ENCODE measurements around the gene SNAPC2.

The SNAPC2 gene

DNA sequence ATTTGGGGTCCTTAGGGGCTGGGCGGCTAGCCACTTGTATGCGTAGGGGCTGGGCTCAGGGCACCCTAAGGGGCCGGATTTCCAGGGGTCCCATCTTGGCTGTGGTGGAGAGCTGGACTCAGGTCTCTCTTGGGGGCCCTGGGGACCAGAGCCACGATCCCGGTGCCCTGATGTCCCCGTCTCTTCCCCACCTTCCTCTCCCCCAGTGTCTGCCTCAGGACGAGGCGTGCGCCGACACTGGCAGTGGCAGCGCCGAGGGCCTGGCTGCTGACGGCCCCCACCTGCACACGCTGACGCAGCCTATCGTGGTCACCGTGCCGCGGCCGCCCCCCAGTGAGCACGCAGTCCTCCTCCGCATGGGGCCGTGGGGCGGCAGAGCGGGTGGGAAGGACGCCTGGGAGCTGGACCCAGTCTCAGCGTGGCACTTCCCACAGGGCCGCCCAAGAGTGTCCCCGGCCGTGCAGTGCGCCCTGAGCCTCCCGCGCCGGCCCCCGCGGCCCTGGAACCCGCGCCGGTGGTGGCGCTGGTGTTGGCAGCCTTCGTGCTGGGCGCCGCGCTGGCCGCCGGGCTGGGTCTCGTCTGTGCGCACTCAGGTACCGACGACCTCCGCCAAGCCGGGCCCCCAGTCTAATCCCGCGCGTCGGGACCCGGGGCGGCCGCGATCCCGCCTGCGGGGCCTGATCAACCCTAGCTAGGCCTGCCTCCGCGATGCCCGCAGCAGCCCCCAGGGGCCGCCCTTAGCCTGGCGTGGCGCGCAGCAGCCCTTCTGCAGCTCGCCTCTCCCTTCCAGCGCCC lies 2.7 kb upstream of the SNAPC2 start:
- TF ChIP-seq FOXP2 (optimal IDR thresholded peaks at IDR 0.05; ENCODE audit: borderline replicate concordance, extremely low read depth, extremely low read length, insufficient read depth) = no peak
- no peak for TF ChIP-seq POLR2AphosphoS5 (IDR thresholded peaks at IDR 0.05; ENCODE audit: low read depth, low read length)
- no peak for TF ChIP-seq TAF1 (IDR thresholded peaks at IDR 0.05; ENCODE audit: borderline replicate concordance, insufficient read depth, low read length)
- TF ChIP-seq SIN3A (IDR thresholded peaks at IDR 0.05; ENCODE audit: borderline replicate concordance, insufficient read depth, low read length) = no peak

DNA sequence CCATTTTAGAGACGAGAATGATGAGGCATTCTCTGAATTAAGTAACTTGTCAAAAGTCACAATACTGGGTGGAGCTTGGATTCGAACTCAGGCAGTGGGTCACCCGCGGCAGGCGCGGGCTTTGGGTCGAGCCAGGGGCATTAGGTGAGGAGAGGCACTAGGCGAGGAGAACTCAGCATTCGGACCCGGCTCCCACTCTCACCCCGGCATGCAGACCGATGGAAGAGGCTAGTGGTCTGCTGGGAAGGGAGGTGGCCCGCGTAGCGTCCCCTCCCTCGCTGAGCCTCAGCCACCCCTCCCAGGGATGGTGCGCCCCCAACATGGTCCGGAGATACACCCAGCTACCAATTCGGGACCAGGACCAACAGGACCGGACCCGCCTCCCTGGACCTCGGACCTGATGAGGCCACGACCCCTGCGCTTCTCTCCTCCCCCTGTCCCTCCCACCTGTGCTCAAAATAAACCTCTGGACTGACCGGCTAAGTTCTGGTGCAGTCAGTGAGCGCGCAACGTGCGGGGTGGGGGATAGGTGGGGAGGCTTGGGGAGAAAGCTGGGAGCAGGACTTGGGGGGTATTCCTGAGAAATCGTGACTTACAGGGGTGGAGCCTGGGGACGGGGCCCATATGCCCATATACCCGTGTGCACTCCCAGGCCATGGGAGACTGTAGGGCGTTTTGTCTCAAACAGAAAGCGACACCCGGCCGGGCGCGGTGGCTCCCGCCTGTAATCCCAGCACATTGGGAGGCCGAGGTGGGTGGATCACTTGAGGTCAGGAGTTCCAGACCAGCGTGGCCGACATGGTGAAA lies 1.3 kb upstream of the SNAPC2 start:
- TF ChIP-seq POLR2AphosphoS5 (IDR thresholded peaks at IDR 0.05; ENCODE audit: low read depth, low read length) = peak; percentile 34; the same call in 1 of the 2 replicates
- TF ChIP-seq, protein P1, sequence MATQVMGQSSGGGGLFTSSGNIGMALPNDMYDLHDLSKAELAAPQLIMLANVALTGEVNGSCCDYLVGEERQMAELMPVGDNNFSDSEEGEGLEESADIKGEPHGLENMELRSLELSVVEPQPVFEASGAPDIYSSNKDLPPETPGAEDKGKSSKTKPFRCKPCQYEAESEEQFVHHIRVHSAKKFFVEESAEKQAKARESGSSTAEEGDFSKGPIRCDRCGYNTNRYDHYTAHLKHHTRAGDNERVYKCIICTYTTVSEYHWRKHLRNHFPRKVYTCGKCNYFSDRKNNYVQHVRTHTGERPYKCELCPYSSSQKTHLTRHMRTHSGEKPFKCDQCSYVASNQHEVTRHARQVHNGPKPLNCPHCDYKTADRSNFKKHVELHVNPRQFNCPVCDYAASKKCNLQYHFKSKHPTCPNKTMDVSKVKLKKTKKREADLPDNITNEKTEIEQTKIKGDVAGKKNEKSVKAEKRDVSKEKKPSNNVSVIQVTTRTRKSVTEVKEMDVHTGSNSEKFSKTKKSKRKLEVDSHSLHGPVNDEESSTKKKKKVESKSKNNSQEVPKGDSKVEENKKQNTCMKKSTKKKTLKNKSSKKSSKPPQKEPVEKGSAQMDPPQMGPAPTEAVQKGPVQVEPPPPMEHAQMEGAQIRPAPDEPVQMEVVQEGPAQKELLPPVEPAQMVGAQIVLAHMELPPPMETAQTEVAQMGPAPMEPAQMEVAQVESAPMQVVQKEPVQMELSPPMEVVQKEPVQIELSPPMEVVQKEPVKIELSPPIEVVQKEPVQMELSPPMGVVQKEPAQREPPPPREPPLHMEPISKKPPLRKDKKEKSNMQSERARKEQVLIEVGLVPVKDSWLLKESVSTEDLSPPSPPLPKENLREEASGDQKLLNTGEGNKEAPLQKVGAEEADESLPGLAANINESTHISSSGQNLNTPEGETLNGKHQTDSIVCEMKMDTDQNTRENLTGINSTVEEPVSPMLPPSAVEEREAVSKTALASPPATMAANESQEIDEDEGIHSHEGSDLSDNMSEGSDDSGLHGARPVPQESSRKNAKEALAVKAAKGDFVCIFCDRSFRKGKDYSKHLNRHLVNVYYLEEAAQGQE (IDR thresholded peaks at IDR 0.05; ENCODE audit: insufficient read depth in 1 of 2, low read depth in 2 of 2, low read length in 2 of 2) = no peak

DNA sequence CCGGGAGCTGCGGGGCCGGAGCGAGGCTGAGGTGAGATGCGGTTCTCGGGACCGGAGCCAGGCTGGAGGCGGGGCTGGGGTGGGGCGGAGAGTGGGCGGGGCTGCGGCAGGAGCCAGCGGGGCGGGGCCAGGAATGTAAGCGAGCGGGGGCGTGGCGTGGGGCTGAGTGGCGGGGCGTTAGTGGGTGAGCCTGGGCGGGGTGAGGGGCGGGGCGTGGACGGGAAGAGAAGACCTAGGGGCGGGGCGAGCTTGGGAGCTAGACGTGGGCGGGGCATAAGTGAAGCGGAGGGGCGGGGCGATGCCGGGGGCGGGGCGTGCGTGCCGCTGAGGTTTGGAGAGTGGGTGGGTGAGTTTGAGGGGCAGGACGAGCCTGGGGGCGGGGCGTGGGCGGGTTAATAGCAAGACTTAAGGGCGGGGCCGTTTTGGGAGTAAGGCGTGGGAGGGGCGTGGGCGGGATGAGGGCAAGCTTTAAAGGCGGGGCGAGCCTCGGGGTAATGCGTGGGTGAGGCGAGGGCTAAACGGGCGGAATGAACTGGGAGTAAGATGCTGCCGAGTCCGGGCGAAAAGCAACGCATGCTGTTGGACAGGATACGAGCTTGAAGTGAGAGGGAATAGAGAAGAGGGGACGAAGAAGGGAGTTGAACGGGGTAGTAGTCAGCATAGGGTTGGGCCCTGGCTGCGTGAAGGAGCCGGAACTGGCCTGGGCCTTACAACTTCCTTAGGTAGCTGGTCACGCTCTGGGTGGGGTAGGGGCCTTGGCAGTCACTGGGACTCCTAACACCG lies 572 bp downstream of the SNAPC2 start:
- TF ChIP-seq FOXP2 (optimal IDR thresholded peaks at IDR 0.05; ENCODE audit: borderline replicate concordance, extremely low read depth, extremely low read length, insufficient read depth) (no peak), SIN3A (IDR thresholded peaks at IDR 0.05; ENCODE audit: borderline replicate concordance, insufficient read depth, low read length) (peak; percentile 85; the same call in 1 of the 2 replicates), TAF1 (IDR thresholded peaks at IDR 0.05; ENCODE audit: borderline replicate concordance, insufficient read depth, low read length) (peak; percentile 92), POLR2AphosphoS5 (IDR thresholded peaks at IDR 0.05; ENCODE audit: low read depth, low read length) (peak; percentile 75; the same call in 1 of the 2 replicates)
- TF ChIP-seq, protein P1 (IDR thresholded peaks at IDR 0.05; ENCODE audit: insufficient read depth in 1 of 2, low read depth in 2 of 2, low read length in 2 of 2) = peak in 1 of 2 experiments; percentile 50; a peak in 2 of 4 replicates

DNA sequence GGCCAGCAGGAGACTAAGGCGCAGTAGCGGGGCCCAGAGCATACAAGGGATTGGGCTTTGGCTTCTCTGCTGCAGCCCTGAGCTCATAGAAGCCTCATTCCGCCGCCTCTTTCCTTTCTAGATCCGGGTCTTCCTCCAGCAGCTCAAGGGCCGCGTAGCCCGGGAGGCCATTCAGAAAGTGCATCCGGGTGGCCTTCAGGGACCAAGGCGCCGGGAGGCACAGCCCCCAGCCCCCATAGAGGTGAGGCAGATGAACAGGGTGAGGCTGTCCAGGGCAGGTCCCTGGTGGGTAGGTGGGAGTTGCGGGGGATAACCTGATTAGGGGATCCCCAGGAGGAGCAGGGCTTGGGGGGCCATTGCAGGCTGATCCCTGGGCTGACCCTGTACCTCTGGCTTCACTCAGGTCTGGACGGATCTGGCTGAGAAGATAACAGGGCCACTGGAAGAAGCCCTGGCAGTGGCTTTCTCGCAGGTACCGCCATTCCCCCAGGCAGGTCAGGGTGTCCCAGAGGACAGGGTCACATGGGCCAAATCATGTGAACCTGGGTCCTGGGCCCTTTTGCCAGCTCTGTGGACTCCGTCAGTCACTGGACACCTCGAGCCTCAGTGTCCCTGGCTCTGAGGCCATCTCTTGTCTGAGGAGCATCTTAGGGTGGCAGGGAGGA lies 1.3 kb downstream of the SNAPC2 start:
- TF ChIP-seq SIN3A (IDR thresholded peaks at IDR 0.05; ENCODE audit: borderline replicate concordance, insufficient read depth, low read length) (0 out of 2 replicates have a peak, but pooled peaks have one; percentile 0), FOXP2 (optimal IDR thresholded peaks at IDR 0.05; ENCODE audit: borderline replicate concordance, extremely low read depth, extremely low read length, insufficient read depth) (no peak), TAF1 (IDR thresholded peaks at IDR 0.05; ENCODE audit: borderline replicate concordance, insufficient read depth, low read length) (no peak), POLR2AphosphoS5 (IDR thresholded peaks at IDR 0.05; ENCODE audit: low read depth, low read length) (0 out of 2 replicates have a peak, but pooled peaks have one; percentile 40)
- TF ChIP-seq, protein P1 (IDR thresholded peaks at IDR 0.05; ENCODE audit: insufficient read depth in 1 of 2, low read depth in 2 of 2, low read length in 2 of 2) = no peak

Measured in PFSK-1 (cell line).